GM19023 (cell line): ENCODE measurements around the gene AURKAIP1.

ENCODE experiments used
- ATAC-seq: cut with Tn5 transposase; IDR thresholded peaks from one replicate; pipeline ENCODE4 v1.9.1; 2021; ENCODE audit warnings: mild to moderate bottlenecking, moderate library complexity; ENCODE audit not compliant: unreplicated experiment

AURKAIP1 gene

GRCh38 chr1:1348420-1349255 lies 26.4 kb downstream of the AURKAIP1 start:
- peak; percentile 22 for ATAC-seq

- no peak for ATAC-seq
Measured at GRCh38 chr1:1347663-1348419, 27.2 kb downstream of the AURKAIP1 start.

GRCh38 chr1:1347026-1347595 lies 27.9 kb downstream of the AURKAIP1 start:
- ATAC-seq, result no peak

GRCh38 chr1:1346501-1346890 lies 28.5 kb downstream of the AURKAIP1 start:
- no peak for ATAC-seq

- ATAC-seq, result no peak
Measured at GRCh38 chr1:1345860-1346500, 29.0 kb downstream of the AURKAIP1 start.

- ATAC-seq, result no peak
Measured at GRCh38 chr1:1345384-1345783, 29.6 kb downstream of the AURKAIP1 start.

- ATAC-seq, result no peak
Measured at GRCh38 chr1:1344655-1345361, 30.2 kb downstream of the AURKAIP1 start.

GRCh38 chr1:1343811-1344421 lies 31.1 kb downstream of the AURKAIP1 start:
- no peak for ATAC-seq

GRCh38 chr1:1342584-1343115 lies 32.4 kb downstream of the AURKAIP1 start:
- no peak for ATAC-seq

GRCh38 chr1:1342061-1342562 lies 32.9 kb downstream of the AURKAIP1 start:
- ATAC-seq, result no peak

GRCh38 chr1:1341549-1342021 lies 33.4 kb downstream of the AURKAIP1 start:
- ATAC-seq, result no peak

- ATAC-seq, result no peak
Measured at GRCh38 chr1:1340791-1341548, 34.0 kb downstream of the AURKAIP1 start.

- no peak for ATAC-seq
Measured at GRCh38 chr1:1340185-1340584, 34.8 kb downstream of the AURKAIP1 start.

- ATAC-seq, result no peak
Measured at GRCh38 chr1:1338278-1338677, 36.7 kb downstream of the AURKAIP1 start.

GRCh38 chr1:1337793-1338147 lies 37.2 kb downstream of the AURKAIP1 start:
- ATAC-seq, result no peak

- ATAC-seq, result no peak
Measured at GRCh38 chr1:1336931-1337792, 37.8 kb downstream of the AURKAIP1 start.

- ATAC-seq, result no peak
Measured at GRCh38 chr1:1336446-1336845, 38.6 kb downstream of the AURKAIP1 start.

GRCh38 chr1:1335792-1336248 lies 39.2 kb downstream of the AURKAIP1 start:
- ATAC-seq, result no peak
